CD1c-positive myeloid dendritic cell (primary cell): ENCODE results near the gene PPP2R2C.

Source experiments
- DNase-seq: peaks from one replicate; pipeline ENCODE4 v3.0.0-alpha.2; 2016; ENCODE audit errors: extremely low spot score

PPP2R2C gene

DNA sequence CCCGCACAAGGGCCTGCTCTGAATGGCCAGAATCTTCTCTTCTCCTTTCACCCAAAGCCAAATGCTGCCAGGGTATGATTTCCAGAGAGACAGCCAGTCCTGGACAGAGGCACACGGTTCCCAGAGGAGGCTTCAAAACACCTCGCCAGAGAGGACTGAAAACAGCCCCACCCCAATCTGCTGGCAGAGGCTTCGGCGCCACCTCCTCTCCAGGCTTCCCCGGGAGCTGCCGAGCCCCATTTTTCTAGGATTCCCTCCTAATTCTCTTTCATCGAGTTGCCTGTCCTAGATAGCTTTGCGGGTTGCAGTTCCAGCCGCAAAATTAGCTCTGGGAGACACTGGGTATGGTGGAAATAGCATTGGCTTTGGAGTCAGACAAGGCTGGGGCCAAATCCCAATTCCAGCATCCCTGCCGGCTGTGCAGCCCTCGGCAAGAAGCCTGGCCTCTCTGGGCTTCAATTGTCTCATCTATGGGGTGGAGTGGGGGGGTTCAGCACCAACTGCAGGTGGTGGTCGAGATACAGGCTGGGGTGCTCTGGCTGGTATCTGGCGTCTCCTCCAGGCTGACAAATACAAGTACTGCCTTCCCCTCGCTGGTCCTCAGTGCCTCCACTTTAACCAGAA, 22.6 kb downstream of the PPP2R2C start:
- no peak for DNase-seq

DNA sequence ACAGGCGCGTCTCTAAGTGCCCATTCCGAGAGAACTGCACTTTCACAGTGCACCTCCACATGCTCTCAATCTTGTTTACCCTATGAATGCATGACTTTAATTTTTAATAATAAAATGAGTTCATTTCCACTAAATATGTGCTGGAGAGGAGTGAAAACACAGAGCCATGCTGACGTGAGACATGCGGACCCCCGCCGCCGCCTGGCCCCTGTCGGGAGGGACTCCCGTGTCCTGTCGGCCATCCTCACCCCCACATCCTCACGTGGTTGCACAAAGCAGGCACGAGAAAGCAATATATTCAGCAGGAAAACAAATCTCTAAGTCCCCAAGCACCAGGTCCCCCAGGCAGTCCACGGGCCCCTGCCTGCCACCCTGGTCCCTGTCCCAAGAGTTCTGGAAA, 23.1 kb downstream of the PPP2R2C start:
- DNase-seq = no peak

DNA sequence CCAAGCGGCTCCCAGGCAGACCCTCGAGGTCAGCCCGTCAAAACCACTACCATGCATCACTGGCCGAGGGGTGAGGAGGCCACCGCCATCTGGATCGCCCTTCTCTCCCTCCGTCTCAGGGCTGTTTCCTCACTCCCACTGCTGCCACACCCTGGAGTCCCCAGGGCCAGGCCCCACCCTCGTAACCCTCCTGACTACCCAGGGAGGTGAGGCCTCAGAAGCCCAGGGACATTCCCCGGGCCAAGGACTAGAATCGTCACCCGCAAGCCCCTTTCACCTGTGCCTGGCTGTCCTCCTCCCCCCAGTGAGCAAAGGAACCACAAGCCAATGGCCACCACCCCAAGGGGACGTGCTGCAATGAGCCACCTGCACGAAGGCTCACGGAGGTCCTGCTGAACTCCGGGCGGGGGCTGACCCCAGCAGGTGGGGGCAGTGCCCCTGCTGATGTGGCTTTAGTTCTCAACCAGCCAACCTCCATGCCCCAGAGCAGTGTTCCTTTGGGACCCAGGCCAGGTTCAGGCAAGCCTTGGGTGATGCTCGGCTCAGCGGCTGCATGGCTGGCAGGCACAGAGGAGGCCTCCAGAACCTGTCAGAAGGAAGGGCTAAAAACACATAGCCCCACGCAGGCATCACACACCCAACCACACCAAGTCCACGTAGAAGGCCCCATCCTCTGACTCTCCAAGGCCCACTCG, 23.8 kb downstream of the PPP2R2C start:
- DNase-seq = no peak

DNA sequence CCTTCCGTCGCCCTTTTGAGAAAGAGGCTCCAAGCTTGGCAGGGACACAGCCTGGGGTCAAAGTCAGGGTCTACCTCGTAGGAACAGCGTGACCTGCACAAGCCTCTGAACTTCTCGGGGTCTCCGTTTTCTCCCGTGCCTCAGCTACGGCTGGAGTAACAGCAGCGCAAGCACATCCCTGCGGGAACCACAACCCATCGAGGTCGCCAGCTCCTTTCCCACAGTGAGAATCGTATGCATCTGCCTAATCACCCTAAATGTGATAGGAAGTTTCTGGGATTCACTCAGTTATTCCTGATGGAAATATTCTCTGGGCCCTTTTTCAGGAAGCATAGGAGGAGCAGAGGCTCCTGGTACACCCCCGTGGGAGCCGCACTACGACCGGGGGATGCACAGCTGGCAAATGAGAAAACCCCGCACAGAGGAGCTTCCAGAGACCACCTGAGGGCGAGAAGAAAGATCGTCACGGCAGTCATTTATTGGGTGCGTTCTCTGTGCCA, 24.7 kb downstream of the PPP2R2C start:
- no peak for DNase-seq

DNA sequence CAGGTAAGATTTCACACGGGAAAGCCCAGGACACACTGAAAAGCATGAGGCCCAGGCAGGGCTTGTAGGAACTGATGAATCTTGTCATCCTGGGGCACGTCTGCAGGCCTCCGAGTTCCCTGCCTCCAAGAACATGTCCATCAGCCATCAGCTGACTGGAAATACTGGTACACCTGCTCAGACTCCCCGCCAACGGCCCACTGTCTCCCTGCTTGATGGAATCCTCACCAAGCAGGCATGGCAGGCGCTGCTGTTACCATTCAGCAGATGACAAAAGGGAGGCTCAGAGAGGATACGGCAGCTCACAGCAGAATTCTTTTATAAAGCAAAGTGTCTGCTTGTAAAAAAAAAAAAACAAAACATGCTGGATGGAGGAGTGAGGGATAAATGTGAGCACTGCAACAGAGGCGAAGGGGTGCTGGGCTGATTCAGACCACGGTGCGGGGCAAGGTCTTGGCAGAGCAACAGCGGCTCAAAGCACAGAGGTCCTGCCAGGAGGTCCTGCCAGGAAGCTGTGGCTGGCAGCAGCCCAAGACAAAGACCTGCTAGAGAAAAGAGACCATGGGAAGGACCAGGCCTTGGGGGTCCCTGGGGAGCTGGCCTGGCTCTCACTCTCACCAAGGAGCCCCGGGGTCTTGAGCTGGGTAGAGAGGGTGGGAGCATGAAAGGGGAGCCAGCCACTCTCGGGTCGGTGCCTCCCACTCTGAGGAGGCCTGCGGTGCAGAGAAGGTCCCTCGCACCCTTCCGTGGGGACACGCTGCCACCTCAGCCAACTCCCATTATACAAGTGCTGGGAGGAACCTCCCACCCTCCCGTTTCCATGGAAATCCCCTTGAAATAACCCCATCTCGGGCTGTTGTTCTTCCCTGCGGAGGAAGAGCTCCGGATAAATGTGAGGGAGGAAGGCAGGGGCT, 25.6 kb downstream of the PPP2R2C start:
- DNase-seq = no peak

DNA sequence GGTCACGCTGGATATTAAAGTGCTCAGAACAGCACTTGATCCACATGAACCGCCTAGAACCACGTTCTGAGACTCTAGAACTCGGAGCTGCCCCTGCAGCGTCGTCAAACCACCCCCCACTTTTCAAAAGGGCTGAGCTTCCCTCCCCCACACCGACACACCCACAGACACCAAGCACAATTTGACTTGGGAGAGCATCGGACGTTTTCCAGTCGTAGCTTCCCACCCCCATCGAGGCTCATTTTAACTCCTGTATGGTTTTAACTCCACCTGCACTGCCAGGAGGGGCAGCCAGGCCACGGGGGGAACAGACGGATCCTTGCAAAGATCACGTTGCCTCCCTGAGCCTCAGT, 26.3 kb downstream of the PPP2R2C start:
- DNase-seq = no peak

DNA sequence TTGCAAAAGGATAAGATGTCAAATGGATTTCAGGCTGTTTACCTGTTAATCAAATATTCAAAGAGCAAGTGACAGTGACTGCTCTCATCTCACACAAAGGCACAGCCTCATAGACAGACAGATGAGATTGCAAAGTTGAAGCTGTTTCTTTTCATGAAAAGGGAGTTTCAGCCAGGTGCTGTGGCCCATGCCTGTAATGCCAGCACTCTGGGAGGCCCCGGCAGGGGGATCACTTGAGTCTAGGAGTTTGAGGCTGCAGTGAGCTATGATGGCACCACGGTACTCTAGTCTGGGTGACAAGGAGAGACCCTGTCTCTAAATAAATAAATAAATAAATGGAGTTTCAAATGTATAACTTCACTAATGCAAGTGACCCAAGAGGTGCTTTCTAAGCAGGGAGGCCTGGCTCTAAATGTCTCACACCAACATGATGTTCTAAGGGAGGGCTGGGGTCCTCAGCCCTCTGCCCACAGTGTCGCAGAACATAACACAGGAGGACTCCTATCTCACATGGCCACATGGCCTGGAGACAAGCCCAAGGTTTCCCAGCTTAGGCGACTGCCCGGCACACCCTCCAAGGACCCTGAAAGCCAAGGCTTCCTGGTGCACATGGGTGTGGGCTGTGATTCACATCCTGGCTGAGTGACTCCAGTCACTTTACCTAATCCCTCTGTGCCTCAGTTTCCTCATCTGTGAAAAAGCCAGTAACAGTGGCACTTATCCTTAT, 26.8 kb downstream of the PPP2R2C start:
- no peak for DNase-seq

DNA sequence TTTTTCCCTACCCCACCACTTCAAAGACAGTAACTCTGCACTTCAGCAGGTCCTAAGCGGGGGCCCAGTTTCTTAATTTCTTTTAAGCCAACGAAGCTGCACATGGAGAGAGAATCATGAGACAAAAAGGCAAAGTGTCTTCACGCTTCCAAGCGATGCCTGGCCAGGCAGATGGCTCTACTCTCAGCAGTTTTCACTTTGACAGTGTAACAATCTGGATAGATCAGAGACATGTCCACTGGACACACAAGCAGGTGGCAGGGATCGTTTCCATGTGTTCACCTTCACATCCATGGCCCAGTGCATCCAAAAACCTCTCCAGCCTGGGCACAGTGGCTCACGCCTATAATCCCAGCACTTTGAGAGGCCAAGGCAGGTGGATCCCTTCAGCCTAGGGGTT, 27.8 kb downstream of the PPP2R2C start:
- no peak for DNase-seq

DNA sequence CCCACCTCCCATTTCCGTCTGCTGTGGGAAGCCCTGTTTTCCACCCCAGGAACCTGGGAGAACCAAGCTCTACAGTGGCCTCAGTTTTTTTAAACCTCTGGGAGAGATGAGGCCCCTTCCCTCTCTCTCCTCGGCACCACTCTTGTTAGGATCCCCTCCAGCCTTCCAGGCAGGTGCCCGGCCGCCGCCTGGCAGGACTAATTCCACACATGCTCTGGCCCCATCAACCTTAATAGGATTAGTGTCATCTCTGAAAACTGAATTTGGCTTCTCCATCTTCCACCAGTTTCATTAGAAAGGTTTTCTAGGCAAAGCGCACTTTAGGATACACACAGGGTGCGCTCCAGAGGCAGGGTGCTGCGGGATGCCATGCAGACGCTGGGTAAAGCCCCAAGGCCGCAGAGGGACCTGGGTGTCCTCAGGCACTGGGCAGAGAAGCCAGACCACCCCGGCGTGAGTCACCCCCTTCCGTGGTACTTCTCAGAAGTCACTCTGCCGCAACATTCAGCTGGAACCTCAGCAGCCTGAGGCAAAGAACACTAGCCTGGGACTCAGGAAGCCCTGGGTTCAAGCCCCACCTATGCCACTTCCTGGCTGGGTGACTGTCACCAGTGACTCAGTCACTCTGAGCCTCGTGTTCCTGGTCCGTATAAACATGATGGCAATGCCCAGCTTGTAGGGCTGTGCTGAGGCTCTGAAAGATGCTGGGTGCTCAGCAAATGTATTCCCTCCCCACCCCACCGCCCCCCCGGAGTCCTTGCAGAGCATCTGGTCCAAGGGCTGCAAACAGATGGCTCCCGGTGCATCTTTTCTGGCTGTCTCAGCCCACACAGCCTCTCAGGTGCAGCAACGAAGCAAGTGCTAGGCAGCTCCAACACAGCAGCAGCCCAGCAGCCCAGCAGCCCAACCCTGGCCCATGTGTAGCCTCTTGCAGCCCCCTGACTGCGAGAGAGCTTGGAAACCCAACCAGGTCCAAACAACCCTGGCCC, 29.1 kb downstream of the PPP2R2C start:
- DNase-seq = no peak

DNA sequence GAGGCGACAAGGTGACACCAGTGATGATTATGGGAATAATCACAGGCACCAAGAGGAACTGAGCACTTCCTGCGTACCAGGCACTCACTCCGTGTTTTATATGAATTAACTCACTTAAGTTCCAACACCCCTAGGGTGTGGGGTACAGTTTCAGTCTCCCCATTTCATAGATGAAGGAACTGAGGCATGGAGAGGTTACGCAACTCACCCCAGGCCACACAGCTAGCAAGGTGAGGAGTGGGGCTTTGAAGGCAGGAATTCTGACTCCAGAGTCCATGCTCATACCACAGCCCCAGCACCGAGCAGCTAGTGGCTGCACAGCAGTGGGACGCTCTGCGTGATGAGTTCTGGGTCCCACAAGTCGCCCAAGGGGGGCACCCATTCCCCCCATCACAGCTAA, 29.9 kb downstream of the PPP2R2C start:
- no peak for DNase-seq

DNA sequence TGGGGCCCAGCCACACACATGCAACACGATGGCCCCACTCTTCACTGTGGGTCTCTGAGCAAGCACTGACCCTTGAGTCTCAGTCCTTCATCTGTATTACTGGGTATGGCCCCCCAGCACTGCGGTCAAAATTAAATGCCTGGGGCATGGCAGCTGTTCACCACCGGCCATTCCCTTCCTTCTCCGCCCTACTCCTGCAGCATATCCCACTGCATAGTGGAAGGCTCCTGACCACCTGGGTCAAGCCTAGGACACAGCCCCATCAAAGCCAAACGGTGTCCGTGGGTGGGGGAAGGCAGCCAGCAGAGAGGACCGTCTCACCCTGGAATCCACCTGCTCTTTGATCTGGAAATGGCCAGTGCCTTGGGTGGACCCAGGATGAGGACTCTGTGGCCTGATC, 30.7 kb downstream of the PPP2R2C start:
- no peak for DNase-seq

DNA sequence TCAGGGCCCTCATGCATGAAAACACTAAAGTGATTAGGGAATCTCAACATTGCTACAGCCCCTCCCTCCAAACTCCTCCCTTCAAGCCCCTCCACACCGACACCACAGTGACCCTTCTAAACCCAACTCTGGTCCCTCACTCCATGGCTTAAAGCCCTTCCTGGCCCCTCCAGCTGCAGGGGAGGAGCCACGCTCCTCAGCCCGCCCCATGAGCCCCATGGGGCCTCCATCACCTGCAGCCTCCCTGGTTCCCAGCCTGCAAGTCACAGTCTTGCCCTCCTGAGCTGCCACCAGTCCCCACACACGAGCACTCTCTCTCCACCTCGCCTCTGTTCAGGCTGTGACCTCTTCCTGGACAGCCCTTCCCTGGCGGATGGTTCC, 31.2 kb downstream of the PPP2R2C start:
- DNase-seq = no peak

DNA sequence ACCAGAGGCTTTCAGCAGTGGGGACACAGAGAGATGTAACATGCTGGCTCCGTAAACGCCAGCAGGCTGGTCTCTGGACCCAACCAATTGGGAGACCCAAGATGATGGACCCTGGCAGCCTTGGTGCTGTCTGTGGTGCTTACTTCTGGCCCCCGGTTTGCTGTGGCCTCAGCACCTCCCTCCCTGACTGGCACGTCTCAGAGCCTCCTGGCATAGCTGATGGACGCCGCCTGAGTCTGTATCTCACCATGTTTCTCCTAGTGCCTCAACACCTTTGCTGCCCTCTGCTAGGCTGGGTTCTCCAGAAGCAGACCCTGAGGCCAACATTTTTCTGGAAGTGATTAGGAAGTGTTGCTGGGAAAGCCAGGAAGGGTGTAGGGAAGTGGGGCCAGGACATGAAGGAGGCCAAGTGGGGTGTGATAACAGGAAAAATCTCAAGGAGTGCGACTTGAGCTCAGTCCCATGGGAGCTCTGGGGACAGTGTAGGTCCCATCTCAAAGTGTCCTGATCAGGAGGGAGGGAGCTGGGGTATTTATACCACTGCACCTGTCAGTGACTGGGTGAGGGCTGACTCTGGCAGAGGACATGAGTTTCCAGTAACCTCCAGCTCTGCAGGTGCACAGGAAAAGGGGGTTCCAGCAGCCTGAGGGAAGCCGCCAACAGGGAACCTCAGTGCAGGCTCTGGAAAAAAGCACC, 31.8 kb downstream of the PPP2R2C start:
- DNase-seq = no peak

DNA sequence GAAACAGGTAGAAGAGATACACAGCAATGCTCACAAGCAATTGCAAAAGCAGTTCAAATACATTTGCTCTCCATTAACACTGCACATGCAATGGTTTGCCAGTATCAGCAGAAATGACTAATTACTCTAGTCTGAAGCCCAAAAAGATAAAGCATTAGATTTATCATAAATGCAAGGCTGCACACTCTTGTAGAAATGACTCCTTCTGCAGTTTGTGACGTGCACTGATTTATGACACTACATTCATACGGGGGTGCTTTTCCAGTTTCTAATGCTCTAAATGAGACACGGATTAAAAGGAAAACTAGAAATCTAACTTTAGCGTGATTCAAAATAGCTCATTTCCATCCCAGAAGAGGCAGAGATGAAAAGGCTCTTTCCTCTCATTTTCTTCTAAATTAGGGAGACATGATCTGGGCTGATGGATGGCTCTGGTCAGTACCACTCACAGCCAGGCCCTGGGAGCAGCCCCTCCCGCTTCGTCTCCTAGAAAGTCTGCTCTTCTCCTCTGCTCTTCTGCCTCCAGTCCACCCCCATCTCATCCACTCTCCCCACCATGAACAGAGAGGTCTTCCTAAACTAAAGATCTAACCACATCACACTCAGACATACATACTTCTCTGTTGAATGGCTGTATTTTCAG, 33.2 kb downstream of the PPP2R2C start:
- no peak for DNase-seq

DNA sequence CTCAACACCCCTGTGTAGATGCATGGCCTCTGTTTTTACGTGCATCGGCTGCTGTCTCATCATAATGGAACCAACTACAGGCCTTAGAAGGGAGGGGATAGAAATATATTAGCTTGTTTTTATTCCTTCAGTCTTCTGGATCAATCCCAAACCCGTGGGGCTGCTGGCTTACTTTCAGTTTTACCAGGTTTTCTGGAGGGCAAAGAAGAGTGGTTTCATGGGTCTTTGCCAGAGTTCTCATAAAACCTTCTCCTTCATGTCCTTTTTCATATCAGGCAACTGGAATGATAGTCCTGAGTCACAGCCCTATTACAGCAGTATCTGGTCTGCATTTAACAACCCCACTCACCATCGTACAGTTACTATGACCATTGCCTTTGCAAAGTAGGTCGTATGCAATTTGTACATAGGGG, 34.6 kb downstream of the PPP2R2C start:
- DNase-seq = no peak

DNA sequence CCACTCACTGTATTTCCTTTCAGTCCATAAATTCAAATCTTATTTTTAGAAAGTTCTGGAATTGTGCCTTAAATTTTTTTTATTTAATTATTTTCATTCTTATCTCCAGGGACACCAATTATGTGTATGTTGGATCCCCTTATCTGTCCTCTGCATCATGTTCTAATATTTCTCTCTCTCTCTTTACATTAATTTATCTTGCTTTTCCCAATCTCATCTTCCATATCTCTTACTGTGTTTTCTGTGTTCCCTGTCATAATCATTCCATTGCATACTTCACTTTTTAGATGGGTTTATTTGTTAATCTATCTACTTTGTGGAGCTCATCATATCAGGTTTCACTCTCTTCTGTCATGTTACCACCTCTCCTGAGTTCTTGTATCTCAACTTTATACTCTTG, 37.4 kb downstream of the PPP2R2C start:
- DNase-seq = no peak

DNA sequence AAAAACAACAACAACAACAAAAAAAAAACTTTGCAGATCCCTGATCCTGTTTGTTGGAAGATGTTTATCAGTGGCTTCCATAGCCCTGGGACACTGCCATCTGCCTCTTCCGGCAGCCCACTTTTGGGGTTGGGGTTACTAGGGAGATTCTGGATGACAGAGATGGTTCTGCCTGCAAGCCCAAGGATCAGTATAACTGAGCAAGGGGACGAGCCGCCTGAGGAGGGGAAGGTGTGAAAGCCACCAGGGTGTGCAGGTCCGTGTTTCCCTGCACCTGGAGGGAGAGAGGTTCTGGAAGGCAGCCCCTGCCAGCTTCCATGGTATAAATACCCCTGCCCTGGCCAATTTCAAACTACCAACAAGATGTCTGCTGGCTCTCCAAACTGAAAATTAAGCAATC, 41.5 kb downstream of the PPP2R2C start:
- no peak for DNase-seq

DNA sequence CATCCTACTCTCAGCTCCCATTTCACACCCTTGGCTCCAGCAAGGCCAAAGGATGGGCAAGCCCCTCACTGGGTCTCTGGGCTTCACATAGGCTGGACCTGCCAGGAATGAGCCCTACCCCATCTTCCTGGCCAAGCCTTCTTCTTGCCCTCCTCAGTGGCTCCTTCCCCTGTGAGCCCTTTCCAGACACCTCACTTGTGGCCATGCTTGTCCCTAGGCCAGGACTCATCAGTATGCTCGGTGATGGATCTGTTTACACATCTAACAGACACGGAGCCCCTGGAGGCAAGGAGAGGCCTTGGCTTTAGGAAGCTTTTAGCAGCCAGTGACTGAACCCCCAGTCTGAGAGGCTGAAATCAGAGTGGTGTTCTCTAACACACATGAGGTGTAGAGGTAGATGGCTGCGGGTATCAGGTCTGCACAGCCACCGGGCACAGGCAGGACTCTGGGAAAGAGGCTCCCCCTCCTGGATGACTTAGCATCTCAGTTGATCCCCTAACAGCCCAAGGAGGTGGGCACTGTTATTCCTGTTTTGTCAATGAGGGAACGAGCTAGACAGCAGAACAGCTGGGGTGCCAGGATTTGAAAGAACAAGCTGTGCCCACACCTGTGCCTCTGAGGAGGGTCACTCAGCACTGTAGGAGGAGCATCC, 44.8 kb downstream of the PPP2R2C start:
- DNase-seq = no peak
